Neural crest cell (in vitro differentiated cells): Measurements from ENCODE around the gene PRKCD. TPM values are rescaled to one million over a fixed set of nuclear protein-coding genes. Genes with fewer than 3 reads are reported as not detected.
A peak's percentile ranks its signal among the peaks of the same experiment; 100 is the strongest.

Source experiments
- DNase-seq: peaks from one replicate; pipeline ENCODE4 v3.0.0; 2021; ENCODE audit warnings: low read depth, mixed read lengths, low spot score
- H3K27ac Mint-ChIP-seq: one replicate; pipeline ENCODE4 v1.8.0; 2021; ENCODE audit warnings: mild to moderate bottlenecking, mixed read lengths; ENCODE audit not compliant: unreplicated experiment
- H3K27me3 Mint-ChIP-seq: 2 replicates; pipeline ENCODE4 v1.8.0; 2021; ENCODE audit warnings: low read depth, mild to moderate bottlenecking, mixed read lengths
- H3K36me3 Mint-ChIP-seq: 2 replicates; pipeline ENCODE4 v1.8.0; 2021; ENCODE audit warnings: low read depth, mild to moderate bottlenecking, mixed read lengths
- H3K4me1 Mint-ChIP-seq: 2 replicates; pipeline ENCODE4 v1.8.0; 2021; ENCODE audit warnings: mixed read lengths
- H3K4me3 Mint-ChIP-seq: one replicate; pipeline ENCODE4 v1.8.0; 2021; ENCODE audit warnings: mild to moderate bottlenecking, mixed read lengths
- H3K9me3 Mint-ChIP-seq: 2 replicates; pipeline ENCODE4 v1.8.0; 2021; ENCODE audit warnings: mixed read lengths
- total RNA-seq: library from RNA; stranded (reverse); gene quantifications from 2 replicates; pipeline ENCODE4 v1.2.1, GENCODE V29; 2021
- TF ChIP-seq, protein P1 (sequence below): fragments of 200-600 bp; sonication (generic); conservative IDR thresholded peaks from 2 replicates; pipeline ENCODE4 v1.5.0; 2021; ENCODE audit warnings: antibody characterized with exemption, mild to moderate bottlenecking

Gene PRKCD
- total RNA-seq, 1 donor from 2014 or later = 10.8 TPM

DNA sequence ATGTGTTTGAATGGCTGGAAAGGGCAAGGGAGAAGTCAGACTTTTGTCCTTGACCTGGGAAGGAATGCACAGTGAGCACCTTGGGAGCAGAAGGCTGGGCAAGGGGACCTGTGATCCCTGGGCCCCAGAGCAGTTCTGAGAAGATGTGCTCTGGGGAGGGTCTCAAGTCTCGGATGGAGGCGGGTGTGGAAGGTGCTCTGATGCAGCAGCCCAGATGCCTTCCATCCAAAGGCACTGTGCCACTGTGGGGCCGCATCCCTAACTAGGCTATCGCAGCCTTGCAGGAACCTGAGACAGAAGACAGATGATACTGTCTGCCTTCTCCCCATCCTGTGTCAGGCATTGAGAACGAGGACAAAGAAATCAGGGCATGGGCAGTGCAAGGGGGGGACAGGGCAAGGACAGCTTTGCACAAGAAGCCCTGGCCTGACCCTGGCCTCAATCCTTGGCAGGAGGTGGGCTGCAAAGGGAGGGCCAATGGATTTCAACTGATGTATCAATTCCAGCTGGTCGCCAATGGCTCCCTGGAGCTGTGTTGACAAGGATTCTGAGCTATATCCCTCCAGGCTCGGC, 14.6 kb upstream of the PRKCD start:
- no peaks in the 10 kb centered on the region for H3K9me3 Mint-ChIP-seq
- no peak overlapping the region for H3K4me3 Mint-ChIP-seq
- no peaks in the 10 kb centered on the region for H3K4me1 Mint-ChIP-seq
- H3K27me3 Mint-ChIP-seq = no peaks in the 10 kb centered on the region
- DNase-seq = no peak
- no peak overlapping the region for H3K27ac Mint-ChIP-seq
- TF ChIP-seq, protein P1, sequence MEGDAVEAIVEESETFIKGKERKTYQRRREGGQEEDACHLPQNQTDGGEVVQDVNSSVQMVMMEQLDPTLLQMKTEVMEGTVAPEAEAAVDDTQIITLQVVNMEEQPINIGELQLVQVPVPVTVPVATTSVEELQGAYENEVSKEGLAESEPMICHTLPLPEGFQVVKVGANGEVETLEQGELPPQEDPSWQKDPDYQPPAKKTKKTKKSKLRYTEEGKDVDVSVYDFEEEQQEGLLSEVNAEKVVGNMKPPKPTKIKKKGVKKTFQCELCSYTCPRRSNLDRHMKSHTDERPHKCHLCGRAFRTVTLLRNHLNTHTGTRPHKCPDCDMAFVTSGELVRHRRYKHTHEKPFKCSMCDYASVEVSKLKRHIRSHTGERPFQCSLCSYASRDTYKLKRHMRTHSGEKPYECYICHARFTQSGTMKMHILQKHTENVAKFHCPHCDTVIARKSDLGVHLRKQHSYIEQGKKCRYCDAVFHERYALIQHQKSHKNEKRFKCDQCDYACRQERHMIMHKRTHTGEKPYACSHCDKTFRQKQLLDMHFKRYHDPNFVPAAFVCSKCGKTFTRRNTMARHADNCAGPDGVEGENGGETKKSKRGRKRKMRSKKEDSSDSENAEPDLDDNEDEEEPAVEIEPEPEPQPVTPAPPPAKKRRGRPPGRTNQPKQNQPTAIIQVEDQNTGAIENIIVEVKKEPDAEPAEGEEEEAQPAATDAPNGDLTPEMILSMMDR = no peak
- no peaks in the 10 kb centered on the region for H3K36me3 Mint-ChIP-seq

DNA sequence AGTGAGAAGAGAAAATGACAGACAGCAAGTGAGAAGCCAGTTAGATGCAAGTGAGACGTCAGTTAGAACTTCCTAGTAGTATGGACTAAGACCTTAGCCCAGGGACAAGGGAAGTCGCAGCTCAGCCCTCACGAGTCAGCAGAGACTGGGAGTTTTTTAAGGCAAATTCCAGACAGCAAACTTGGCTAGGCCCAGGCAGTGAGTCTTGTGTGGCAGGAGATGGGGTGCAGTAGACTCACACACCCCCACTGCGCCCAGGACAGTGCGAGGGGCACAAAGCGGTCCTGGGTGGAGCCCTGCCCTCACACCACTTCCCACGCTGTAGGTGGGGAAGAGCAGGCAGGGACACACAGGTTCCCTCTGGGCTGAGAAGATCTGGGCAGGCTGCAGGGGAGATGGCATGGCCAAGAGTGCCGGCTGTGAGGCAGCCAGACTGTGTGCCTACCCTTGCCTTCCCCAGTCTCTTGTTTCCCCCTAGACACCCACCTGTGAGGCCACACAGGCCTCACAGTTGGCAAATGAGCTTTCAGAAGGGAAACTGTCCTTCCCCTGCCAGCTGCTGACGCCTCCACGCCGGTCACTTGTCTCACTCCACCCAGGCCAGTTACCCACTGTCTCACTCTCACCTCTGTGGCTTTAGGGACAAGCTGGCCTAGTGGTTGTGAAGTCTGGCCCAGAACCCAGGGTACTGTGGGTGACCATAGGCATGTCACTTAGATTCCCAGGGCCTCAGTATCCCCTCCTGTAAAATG, 13.7 kb upstream of the PRKCD start:
- TF ChIP-seq, protein P1 = no peak
- no peaks in the 10 kb centered on the region for H3K9me3 Mint-ChIP-seq
- no peaks in the 10 kb centered on the region for H3K36me3 Mint-ChIP-seq
- no peaks in the 10 kb centered on the region for H3K27me3 Mint-ChIP-seq
- peak overlapping the region; percentile 71 for H3K27ac Mint-ChIP-seq
- no peak overlapping the region for H3K4me3 Mint-ChIP-seq
- no peak for DNase-seq
- no peaks in the 10 kb centered on the region for H3K4me1 Mint-ChIP-seq

DNA sequence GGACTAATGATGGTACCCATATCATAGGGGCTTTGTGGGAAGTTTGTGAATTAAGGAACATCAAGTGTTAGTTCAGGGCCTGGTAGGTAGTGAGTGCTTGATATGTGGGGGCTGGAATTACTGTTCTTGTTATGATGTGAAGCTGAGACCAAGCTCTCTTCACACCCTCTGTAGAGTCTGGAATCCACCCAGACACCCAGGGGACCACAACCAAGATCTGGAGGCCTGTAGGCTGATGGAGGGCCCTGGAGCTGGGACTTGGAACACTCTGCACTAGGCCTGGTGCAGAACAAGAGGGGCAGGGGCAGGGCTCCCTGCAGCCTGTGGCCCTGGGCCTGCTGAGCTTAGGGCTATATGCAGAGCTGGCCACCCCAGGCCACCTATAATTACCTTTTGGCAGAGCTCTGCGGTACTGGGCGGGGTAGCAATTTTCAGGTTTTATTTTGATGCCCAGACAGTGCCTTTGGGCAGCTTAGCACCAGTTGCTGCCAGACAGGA, 13.1 kb upstream of the PRKCD start:
- Mint-ChIP-seq H3K27ac (peak overlapping the region; percentile 71), H3K27me3 (no peaks in the 10 kb centered on the region), H3K9me3 (no peaks in the 10 kb centered on the region), H3K36me3 (no peaks in the 10 kb centered on the region), H3K4me3 (no peak overlapping the region), H3K4me1 (no peaks in the 10 kb centered on the region)
- DNase-seq = no peak
- TF ChIP-seq, protein P1 = no peak

DNA sequence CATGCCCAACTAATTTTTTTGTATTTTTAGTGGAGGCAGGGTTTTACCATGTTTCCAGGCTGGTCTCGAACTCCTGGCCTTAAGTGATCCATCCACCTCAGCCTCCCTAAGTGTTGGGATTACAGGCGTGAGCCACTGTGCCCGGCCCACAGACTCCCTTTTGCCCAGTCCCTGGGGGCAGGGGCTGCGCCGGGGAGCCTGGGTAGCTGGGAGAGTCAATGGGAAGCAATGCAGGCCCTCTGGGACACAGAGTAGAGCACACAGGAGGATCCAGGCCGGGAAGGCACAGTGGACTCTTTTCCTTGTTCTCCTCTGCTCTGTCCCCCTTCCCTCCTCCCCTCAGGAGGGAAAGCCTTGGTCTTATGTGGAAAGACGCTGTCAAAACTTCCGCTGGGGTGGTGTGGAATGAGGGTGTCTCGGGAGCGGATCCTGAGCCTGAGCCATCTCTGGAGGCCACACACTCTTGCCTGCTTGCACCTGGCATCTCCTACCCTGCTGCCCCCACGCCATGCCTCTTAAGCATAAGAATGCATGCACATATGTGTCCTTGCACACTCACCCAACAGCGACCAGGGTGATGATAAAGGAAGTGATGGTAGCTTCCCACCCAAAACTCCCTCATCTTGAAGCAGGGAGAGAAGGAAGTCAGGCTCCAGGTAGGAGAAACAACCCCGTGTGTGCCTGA, 11.9 kb upstream of the PRKCD start:
- TF ChIP-seq, protein P1 = no peak
- Mint-ChIP-seq H3K9me3 (no peaks in the 10 kb centered on the region), H3K27ac (no peak overlapping the region), H3K4me3 (no peak overlapping the region), H3K4me1 (no peaks in the 10 kb centered on the region), H3K36me3 (no peaks in the 10 kb centered on the region), H3K27me3 (no peaks in the 10 kb centered on the region)
- no peak for DNase-seq

DNA sequence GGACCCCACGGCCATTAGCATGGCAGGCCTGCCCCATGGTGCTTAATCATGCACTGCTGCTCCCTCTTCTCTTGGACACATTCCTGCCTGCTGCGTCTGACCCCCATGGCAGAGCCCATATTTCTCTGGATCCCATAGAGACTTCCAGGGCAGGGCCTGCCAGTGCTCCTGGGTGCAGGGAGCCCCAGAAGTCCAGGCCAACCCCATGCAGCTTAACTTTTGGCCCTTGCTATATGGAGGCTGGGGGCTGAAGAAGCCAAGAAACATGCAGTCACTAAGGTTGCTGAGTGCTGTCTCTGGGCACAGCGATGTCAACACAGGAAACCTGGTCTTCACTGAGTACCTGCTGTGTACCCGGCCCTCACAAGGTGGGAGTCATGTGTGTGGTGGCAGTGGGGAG, 11.3 kb upstream of the PRKCD start:
- H3K36me3 Mint-ChIP-seq = no peaks in the 10 kb centered on the region
- TF ChIP-seq, protein P1 = no peak

More for the DNA sequence above, 11.3 kb upstream of the PRKCD start:
- H3K27me3 Mint-ChIP-seq = no peaks in the 10 kb centered on the region
- H3K9me3 Mint-ChIP-seq = no peaks in the 10 kb centered on the region
- no peak overlapping the region for H3K4me3 Mint-ChIP-seq
- no peak overlapping the region for H3K27ac Mint-ChIP-seq
- DNase-seq = no peak
- no peaks in the 10 kb centered on the region for H3K4me1 Mint-ChIP-seq
